GM23248 (cell line): Measurements from ENCODE around the gene RFX4.

Experiments
- EZH2 ChIP-seq: fragments of 200-600 bp; sonication (generic); IDR thresholded peaks from 2 replicates; pipeline ENCODE4 v1.6.1; 2018; ENCODE audit warnings: antibody characterized with exemption, mild to moderate bottlenecking; ENCODE audit not compliant: insufficient read depth, poor library complexity, severe bottlenecking
- EZH2phosphoT487 ChIP-seq: fragments of 200-600 bp; sonication (generic); IDR thresholded peaks from 2 replicates; pipeline ENCODE4 v1.6.1; 2018; ENCODE audit warnings: antibody characterized with exemption, moderate library complexity, mild to moderate bottlenecking, low read depth; ENCODE audit not compliant: insufficient read depth

- TF ChIP-seq EZH2: no peak
- no peak for TF ChIP-seq EZH2phosphoT487
Measured at GRCh38 chr12:106634206-106634605, 51.4 kb downstream of the RFX4 start.
